CD4-positive, alpha-beta T cell treated with Interleukin-15 for 1 hour (primary cell): ENCODE measurements around the gene DYTN.

Source experiments
- DNase-seq: peaks from one replicate; pipeline ENCODE4 v3.0.0-alpha.2; 2020

DYTN gene

DNA sequence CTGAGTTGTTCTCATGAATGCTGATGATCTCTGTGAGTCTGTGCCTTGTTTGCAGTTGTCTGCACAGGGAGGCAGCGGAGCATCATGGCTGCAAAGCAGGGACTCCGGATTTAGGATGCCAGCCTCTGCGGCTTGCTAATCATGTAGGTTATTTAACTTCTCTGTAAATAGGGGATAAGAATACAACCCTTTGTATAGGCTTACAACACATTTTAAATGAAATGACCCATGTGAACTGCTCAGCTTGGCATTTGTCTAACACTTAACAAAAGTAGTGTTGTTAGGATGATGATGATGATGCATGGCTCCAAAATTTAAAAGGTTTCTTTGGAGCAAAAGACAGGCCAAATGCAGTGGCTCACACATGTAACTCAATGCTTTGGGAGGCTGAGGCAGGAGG lies 19.4 kb downstream of the DYTN start:
- DNase-seq: no peak

DNA sequence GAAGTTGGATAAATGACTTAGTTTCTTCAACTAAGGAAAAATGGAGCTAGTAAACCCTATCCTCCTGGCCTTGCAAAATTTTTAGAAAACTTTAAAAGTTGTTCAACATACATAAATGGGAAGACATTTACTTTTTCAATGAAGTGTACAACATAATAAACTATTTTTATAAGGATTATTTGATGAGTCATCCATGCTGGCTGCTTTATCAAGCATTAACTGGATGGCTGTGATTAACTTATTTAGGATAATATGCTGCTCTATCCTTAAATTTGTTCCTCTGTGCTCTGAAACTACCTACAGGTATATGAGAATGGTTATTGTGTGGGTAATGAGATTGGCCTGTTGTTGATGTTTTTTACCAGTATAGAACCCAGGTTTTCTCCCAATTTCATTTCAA lies 21.3 kb downstream of the DYTN start:
- DNase-seq: no peak

DNA sequence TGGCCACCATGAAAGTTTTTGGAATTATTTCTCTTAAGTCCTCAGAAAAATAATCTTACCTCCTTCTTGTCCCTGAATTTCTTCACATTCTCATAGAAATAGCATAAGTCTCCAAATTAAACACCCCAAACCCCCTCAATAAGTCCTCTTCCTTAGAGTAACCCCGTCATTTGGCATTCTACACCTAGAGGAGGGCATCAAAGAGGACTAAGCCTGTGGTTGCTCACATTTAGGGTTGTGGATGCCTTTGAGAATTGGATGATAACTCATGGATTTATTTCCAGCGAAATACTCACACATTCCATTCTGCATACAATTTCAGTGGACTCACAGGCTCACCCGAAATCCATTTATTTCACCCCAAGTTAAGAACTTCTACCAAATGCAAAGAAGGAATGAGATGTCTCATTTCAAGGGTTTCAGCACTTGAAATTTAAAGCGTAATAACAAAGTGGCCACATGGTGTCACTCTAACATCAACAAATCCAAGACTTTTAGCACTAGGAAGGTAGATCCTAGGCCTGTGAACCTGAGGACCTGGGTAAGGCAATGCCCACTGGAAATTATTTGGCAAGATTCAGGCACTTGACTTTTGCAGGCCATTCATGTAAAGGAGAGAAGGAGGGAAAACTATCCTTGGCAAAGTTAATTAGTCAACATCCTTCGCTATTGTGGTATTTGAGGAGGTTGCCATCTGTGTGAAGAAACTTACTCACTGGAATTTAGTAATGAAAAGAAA lies 24.6 kb downstream of the DYTN start:
- no peak for DNase-seq

DNA sequence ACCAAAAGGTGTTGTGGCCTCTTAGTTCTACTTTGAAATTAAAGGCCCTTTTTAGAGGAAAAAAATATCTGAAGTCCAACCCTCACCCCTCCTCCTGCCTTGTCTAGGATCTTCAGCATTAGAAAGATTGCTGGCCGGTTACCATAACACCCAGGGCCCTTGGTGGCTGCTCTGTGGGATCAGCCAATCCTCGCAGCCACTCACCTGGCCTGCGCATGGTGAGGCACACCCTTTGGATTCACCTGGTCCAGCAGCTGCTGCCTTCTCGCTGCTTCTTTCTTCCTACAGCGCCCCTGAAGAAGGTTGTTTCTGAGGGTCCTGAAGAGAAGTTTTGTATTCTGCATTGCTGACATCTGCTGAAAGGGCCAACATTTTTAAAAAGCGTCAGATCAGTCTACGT lies 25.2 kb downstream of the DYTN start:
- DNase-seq: no peak

DNA sequence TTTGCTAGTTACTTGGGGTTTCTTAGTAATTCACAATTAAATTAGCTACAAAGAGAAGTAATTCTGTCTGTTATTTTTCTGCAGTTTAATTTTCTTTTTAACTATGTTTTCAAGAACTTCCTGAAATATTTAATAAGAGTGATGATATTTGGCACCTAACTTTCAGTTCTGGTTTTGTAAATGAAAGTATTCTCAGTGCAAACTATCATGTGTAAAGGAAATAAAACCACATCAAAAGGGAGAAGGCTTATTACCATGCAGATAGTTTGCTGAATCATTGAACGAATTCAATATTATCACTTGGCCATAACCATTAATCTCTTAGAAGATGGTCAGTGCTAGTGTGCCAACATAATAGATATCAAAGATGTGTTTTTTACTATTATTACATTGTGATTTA lies 29.2 kb downstream of the DYTN start:
- DNase-seq: no peak

DNA sequence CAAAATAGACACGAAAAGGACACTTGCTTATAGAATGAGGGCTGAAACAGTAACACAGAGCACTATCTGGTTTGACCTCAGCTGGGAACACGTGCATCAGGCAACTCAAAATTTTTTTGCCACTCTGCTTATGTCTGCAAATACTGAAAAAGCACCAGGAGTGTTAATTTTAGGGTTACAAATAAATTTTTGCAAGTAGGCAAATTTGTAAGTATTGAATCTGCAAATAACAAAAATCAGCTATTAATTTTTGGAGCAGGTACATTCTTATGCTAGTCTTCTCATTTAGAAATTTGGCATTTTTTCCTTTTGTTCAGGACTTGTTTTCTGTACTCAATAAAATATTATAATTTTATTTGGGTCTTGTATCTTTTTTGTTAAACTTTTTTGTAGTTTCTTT lies 29.7 kb downstream of the DYTN start:
- DNase-seq: no peak

DNA sequence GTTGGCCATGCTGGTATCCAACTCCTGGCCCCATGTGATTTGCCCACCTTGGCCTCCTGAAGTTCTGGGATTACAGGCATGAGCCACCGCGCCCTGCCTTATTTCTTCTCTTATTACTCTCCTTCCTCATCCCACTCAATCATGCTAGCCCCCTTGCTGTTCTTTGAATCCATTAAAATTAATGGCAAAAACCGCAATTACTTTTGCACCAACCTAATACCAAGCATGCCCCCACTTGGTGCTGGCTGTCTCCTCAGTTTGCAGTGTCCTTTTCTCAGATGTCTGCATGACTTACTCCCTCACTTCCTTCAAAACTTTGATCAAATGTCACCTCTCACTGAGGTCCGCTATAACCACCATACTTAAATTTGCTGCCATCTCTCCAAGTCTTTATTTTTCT lies 34.6 kb downstream of the DYTN start:
- DNase-seq: no peak

DNA sequence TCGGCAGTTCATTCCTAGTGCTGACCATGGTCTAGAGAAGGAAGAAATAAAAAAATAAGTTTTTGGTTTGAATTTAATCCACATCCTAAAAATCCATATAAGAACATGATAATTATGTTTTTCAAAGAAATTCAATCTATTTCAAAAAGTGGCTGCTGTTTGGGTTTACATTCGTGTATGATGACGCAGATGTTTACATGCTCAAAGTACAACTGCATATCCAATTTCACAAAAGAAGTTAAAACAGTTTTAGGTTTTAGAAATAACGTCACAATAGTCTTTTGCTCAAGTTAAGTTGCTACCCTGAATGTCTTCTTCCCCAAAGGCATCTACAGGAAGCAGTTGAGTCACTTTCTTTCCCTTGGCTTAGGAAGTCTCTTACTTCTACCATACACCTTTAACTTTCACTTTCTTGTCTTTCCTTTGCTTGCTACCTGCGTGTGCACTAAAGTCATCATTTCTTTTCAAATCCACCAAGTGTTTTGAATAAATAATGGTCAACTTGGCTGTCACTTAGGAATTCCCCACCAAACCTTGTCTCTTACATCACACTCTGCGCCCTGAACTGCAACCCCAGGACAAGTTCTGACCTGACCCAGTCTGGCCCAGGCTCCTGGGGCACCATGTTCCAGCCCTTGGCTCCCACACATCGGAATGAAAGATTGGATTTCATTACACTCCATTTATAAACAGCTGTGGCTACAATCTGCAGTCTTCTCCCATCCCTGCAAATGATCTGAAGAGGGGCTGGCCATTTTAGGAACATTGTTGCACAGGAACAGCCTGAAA lies 47.5 kb downstream of the DYTN start:
- no peak for DNase-seq

DNA sequence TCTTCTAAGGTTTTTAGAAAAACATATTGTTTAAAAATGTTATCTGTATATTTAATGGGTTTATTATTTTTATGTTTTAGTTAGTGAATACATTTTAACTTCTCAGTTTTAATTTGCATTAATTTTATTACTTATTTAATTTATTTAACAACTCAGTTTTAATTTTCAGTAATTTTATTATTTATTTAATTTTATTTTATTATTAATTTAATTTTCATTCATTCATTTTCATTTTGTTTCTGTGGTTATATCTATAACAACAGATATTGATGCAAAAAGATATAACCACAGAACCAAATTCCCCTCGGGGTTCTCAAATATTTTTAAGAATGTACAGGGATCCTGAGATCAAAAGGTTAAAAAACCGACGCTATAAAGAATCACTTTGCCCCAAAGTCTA lies 52.9 kb downstream of the DYTN start:
- DNase-seq: no peak

DNA sequence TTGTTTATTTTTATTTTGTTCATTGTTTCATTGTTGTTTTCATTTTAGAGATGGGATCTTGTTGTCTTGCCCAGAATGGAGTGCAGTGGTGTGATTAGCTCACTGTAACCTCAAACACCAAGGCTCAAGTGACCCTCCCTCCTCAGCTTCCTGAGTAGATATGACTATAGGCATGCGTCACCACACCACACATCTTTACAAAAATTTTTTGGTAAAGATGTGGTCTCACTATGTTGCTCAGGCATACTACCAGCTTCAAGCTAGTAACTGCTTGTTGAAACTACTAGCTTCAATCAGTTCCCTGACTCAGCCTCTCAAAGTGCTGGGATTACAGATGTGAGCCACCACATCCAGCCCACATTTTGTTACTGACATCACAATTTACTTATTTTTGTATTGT lies 61.1 kb downstream of the DYTN start:
- DNase-seq: no peak

DNA sequence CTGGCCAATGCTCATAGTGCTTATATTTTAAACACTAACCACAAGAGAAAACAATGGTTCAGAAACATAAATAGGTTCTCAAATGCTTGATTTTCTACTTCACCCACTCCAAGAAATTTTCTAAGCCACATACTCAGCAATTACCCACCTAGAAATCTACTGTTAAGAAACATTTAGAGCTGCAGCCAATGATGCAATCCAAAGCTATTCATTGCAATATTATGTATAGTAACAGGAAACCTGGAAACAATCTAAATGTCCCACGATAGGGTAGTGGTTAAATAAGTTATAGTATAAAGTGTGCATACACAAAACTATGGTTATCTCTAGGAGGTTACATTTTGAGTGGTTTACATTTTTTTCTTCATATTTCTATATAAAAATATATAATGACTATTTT lies 70.2 kb downstream of the DYTN start:
- DNase-seq: no peak

DNA sequence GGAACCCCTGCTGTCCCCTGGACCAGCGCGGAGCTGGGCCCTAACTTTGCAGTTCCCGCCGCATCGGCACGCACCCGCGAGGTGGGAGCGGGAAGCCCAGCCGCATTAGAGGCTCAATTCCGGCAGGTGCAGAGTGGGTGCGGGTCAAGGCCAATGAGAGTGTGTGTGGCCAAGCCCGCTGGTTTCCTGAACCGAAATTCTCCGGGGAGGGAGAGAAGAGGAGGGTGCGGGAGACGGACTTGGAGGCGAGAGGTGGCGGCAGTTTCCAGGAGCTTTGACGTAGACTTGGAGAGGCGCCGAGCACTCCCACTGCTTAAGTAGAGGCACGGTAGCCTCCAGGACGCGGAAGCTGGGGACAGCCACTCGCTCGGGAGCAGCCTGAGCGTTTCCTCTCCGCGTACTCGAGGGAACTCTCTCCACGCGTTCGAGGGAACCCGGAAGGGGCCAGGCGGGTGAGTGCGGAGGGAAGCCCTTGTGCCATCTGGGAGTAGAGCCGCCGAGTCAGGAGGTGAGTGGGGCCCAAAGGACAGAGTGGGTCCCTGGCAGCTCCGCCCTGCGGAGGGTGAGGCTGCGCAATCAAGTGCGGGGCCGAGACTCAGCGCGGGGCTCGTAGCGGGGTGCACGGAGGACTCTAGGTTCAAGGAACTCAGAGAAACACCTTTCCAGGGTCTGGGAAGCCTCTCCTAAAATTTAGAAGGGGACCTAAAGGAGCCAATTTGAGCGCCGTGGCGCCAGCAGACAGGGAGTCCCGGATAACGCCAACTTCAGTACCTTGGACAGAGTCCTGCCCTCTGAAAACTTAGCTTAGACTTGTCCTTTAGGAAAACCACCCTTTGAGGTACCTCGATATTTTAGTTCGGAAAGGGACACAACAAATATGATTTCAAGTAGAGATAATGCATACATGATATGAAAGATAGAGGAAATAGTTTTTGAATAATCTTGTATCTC lies 75.8 kb downstream of the DYTN start, which contains the start of gene FAM237A:
TSS of gene FAM237A (plus strand) at position 413 of the 951 bp plus-strand sequence. CDS start 1,750 bp downstream, outside the sequence.
- no peak for DNase-seq

DNA sequence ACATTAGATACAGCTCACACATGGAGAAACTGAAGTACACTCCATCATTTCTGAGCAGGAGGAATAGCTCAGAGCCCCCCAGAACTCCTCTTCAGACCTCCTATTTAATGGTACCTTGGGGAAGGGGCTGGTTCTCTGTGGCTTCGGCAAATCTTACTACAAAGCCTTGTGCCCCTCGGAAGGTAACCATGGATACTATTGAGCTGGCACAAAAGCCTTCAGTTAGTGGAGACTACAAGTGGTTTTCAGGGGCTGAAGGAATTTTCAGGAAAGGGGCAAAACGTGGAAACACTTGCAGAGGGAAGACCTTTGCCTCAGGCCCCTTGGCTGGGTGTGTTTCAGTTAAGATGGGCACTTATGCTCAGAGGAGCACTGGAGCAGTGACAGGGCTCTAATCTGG lies 77.0 kb downstream of the DYTN start:
- no peak for DNase-seq

DNA sequence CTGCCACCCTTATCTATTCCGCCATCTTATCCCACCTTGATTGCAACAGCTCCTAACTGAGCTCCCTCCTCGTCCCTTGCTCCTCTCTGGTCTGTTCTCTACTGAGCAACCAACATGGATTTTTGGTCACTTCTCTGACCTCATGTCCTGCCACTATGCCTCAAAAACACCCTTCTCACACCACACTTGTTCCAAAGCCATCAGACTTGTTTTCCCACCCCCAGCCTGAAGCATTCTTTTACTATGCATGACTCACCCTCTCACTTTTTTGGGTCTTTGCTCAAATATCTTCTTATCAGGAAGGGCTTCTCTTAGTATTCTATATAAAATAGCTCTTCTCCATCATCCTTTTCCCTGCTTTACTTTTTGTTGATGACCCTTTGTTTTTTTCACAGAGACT lies 78.6 kb downstream of the DYTN start:
- DNase-seq: no peak

DNA sequence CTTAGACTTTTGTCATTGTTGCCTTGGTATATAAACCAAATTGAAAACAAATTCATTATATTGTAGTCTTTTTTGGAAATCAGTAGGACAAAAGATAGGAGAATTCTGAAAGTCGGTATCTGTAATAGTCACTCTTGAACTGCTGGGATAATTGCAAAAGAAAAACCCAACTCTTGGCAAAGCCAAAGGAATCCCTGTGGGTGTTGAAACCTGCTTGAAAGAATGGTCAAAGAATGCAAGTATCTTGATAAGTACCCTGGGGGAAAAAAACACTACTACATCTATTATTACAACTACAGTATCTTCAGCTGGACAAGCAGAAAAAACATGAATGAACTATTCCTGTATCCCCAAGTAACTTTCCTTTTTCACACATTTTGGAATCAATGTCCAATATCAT lies 83.2 kb downstream of the DYTN start:
- no peak for DNase-seq

DNA sequence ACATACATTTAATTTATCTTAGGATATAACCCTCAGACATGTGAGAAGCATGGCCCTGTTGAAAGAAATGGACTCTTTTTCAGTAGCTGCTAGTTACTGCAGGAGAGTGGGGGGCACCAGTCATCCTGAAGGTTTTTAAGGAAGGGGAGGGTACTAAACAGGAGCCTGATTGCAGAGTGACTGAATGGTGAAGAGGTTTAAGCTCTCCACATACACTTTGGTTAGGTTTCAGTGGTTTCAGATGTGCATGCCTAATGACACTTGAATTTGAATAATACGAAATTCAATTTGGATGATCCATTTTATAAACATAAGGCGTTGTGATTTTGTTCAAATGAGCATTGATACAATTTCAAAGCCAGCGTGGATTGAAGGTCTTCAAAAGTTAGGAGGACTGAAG lies 86.9 kb downstream of the DYTN start:
- no peak for DNase-seq

DNA sequence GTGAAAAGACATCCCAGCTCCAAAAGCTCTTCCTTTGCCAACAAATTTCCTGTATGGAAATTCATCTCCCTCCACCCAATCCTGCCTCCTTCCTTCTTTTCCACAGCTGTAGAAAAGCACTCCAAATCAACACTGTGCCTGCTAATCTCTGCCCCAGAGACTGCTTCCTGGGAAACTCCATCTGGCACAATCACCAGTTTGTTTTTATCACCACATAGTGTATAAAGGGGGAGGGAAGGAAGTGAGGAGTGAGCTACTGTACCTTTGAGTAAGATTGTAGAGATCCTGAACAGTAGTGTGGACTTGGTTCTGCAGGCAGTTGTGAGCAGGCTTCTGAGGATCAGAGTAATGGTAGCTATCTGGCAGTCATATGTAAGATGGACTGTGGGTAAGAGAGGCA lies 90.6 kb downstream of the DYTN start:
- DNase-seq: no peak

DNA sequence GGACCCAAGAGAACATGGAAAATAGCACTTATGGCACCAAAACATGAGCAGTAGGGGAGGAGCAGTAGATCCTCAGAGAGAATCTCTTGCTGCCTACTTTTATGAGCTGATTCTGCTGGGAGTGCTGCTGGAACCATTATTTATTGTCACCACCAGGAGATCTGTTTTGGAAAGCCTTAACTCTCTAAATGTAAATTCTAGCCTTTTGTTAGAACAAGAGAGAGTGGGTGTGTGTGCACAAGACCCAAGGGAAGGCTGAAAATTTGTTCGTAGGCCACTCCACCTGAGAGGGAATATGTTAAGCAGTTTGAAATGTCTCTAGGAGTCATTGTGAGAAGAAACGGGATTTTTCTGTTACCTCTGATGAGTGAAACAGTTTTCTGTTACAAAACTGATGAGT lies 92.1 kb downstream of the DYTN start:
- no peak for DNase-seq

DNA sequence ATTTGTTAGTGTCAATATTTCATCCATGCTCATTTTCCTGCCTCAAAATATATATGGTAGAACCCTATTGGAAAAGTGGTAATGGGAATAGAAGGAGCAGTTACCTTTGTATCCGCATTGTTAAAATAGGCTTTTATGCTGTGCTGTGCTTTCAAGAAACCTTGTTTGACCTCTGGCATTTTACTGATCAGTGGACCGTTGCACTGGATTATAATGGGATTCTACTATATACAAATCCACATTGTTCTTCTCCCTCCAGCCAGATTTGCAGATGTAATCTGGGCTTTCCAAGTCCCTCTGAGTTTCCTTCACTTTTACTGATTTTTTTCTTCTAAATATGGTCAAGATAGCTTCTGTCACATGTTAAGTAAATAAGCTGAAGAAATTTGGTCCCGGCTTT lies 99.2 kb downstream of the DYTN start:
- no peak for DNase-seq

DNA sequence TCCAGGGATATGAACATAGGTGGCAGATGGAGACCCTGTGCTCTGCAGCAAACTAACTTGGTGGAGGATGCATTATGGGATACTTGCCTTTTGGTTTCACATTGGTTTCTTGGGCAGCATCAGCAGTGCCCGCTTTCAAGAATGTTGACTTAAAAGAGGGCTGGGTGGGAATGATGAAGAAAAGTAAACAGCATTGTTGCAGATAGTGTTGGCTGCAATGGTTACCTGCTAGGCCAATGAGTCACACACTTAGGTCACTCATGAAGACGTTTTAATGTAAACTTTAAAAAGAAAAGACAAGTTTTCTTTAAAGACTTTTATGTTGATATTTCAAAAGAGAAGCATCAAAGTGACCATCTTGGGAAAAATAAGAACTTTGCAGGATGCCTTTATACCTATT lies 102.0 kb downstream of the DYTN start:
- DNase-seq: no peak

DNA sequence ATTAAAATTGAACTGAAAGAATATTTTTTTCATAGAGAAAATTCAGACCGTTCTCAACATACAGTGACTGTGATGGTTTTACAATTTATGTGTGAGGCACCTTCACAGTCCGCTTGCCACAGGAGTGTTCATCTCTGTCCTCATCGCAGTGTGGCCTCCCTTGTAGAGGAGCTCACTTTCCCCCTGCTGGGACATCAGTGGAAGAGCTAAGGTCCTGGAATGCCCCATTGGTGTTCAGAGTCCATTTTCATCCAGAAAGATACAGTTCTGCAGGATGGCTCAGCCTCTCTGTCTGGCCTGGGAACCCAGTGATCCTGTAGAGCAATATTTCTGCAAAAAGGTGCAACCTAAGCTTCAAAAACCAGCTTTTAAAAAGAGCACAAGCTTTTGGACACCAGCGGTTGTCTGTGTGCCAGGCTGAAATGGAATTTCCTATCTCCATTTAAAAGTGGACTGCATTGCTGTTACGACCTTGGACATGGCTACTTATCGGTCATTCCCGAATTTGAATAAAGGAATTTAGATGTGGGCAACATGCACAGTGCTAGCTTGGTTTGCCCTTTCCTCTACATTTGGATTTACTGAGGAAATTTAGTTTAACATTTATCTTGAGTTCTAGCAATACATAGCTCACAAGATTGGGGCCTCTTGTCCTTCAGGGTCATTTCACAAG lies 102.6 kb downstream of the DYTN start:
- no peak for DNase-seq

DNA sequence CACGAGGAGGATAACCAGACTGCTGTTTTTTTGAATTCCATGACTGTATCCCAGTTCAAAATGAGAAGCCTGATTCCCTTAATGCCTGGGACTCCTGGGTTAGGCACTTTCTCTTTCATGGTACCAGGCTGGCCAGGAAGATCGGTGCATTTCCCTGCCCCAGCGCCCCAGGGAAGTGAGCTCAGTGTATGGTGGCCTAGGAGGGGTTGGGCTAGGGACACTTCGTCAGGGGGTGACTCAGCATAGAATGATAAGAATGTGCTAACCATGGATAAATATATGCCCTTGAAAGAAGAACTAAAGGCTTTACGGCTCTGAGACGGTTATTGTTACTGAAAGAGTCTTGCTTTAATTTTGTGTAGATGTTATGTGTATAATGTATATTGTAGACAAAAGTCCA lies 103.4 kb downstream of the DYTN start:
- no peak for DNase-seq

DNA sequence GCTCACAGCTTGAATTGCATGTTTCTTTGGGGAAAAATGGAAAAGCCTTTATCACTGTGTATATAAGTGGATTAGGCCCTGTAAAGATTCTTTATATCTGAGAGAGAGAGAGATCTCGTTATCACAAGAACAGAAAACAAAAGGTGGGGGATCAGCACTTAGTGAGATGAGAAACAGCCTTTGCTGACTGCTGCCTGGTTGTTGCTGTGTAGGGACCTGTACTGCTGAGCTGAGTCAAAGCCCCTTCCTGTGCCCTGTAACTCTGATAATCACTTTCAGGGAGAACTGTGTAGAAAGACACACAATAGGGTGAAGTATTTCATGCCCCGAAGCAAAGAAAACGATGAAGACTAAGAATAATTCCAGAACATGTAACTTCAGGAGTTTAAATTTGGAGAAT lies 106.5 kb downstream of the DYTN start:
- no peak for DNase-seq
